WI38 (cell line): ENCODE measurements around the gene UBAC2.

Experiments
- H3K4me3 ChIP-seq: 2 replicates; pipeline ENCODE4 v1.5.1; 2011; ENCODE audit warnings: low read depth, mild to moderate bottlenecking, control low read depth, low read length
- TF ChIP-seq, protein P1 (sequence below): IDR thresholded peaks from 2 replicates; pipeline ENCODE4 v1.5.1; 2012; ENCODE audit warnings: low read depth, mild to moderate bottlenecking, control low read depth, low read length

UBAC2 gene

DNA sequence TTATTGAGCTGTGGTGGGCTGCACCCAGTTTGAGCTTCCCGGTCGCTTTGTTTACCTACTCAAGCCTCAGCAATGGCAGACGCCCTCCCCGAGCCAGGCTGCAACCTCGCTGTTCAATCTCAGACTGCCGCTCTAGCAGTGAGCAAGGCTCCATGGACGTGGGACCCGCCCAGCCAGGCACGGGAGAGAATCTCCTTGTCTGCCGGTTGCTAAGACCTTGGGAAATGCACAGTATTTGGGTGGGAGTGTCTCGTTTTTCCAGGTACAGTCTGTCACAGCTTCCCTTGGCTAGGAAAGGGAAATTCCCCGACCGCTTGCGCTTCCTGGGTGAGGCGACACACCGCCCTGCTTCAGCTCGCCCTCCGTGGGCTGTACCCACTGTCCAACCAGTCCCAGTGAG, 27.7 kb upstream of the UBAC2 start:
- TF ChIP-seq, protein P1, sequence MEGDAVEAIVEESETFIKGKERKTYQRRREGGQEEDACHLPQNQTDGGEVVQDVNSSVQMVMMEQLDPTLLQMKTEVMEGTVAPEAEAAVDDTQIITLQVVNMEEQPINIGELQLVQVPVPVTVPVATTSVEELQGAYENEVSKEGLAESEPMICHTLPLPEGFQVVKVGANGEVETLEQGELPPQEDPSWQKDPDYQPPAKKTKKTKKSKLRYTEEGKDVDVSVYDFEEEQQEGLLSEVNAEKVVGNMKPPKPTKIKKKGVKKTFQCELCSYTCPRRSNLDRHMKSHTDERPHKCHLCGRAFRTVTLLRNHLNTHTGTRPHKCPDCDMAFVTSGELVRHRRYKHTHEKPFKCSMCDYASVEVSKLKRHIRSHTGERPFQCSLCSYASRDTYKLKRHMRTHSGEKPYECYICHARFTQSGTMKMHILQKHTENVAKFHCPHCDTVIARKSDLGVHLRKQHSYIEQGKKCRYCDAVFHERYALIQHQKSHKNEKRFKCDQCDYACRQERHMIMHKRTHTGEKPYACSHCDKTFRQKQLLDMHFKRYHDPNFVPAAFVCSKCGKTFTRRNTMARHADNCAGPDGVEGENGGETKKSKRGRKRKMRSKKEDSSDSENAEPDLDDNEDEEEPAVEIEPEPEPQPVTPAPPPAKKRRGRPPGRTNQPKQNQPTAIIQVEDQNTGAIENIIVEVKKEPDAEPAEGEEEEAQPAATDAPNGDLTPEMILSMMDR, result no peak
- H3K4me3 ChIP-seq, result no peak overlapping the region

DNA sequence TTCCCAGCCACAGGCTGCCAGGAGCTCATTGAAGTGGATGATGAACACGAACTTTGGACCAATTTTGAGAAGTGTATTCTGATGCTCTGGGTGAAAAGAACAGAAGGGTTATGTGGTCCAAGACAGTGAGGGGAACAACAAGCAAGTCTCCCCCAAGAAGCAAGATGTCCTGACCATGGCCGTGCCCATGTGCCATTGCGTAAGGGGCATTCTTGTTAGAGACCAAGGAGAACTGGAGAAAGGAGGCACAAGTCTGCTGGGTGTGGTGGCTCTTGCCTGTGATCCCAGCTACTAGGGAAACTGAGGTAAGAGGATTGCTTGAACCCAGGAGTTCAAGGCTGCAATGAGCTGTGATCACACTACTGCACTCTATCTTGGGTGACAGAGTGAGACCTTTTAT, 27.0 kb upstream of the UBAC2 start:
- TF ChIP-seq, protein P1, result no peak
- H3K4me3 ChIP-seq, result no peak overlapping the region

DNA sequence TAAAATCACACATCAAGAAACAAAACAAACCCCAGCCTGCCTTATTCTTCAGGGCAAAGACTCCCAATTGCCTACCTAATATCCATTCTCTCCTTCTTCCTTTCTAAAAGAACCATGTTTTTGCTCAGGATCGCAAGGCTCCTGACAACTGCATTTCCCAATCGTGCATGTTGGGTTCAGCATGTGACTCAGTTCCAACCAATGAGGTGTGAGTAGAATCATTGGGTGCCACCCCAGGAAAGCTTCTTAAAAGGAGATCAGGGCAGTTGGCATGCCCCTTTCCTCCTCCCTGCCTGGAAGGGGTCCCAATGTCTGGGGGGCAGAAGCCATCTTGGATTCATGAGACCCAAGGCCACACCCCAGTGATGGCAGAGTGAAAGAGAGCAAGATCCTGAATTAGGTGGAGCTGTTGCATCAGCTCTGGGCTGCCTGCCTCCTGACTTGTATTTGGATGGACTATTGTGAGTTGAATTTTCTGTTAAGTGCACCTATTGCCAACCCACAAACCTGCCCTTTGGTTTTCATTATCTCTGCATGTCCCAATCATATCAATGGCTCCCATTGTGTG, 26.0 kb upstream of the UBAC2 start:
- TF ChIP-seq, protein P1, result no peak
- no peak overlapping the region for H3K4me3 ChIP-seq

DNA sequence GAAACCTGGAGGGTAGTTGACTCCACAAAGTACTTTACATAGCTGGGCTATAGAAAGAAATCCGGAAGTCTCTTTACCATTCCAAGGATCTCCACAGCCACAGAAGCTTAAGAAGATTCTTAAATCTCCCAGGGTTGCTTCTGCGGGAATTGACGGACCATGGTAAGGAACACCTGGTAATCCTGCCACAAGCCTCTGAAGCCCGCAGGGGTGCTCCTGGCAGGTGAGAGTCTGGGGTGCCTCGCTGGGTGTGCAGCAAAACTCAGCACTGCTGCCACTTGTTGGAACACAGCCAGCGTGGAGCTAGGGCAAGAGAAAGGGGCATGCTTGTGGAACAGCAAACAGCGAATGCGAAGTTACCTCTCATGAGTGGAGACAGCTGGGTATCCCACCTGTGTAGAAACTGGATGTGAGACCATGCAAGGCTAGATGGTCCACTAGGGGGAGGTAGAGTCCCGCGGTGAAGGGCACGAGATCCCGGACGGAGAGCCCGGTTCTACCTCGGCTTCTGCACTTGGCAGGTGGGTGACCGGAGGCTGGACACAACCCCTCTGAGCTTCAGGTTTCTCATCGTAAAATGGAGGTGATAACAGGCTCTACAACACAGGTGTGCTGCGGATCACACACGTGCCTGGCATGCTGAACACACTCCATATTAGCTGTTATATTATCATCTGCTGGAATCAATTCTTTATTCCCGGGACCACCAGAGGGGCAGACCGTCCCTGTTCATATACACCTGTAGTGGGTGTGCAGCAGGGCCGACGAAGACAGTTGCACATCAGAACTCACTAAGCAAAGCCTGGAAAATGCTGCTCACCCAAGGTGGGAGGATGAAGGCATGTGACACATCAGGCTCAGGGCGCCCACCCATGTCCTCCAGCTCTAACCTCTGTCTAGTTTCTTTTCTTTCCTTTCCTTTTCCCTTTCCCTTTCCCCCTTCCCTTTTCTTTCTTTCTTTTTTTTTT, 24.1 kb upstream of the UBAC2 start:
- no peak overlapping the region for H3K4me3 ChIP-seq
- TF ChIP-seq, protein P1, result peak; percentile 92

DNA sequence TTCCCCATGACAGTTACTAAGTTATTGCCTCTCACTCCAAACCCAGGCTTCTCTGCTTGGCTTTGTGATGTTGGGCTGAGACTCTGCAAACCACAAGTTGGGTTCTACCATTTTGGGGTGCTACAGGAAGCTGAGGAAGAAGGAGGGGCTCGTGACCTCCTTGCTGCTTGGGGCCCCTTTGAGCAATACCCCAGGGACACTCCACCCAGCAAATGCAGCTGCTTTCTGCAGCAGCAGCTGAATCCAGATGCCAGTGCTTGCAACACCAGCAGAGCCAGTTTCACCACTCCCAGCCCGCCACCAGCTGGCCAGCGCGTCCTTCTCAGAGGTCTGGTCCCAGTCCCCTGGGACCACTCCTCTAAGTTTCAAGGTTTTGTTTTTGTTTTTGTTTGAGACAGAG, 22.0 kb upstream of the UBAC2 start:
- TF ChIP-seq, protein P1, result no peak
- no peak overlapping the region for H3K4me3 ChIP-seq

DNA sequence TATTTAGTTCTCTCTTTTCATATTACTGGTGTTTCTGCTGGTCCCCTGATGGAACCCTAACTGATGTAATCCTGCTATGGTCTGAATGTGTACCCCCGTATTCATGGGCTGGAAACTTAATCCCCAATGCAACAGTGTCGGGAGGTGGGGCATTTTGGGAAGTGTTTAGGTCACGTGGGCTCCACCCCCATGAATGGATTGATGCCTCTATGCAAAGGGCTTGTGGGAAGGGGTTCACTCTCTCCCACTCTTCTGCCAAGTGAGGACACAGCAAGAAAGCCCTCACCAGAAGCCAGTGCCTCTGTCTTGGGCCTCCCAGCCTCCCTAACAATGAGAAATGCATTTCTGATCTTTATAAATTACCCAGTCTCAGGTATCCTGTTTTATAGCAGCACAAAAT, 21.2 kb upstream of the UBAC2 start:
- TF ChIP-seq, protein P1, result no peak
- no peak overlapping the region for H3K4me3 ChIP-seq

DNA sequence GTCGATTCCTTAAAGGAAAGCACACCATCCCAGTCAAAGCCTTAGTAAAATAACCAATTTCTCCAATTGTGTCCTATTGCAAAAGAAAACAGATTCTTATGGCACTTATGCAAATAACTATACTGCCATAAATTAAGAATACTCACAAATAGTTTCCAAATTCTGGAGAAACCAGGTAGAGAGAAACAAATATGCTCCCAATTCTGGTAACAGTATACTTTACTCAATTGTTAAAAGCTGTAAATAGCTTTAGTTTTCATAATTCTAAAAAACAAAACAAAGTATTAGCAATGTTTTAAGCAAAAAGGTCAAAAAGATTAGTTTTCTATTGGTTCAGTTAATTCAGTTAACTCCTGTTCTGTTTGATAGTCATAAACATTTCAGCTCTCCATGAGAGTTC, 18.2 kb upstream of the UBAC2 start:
- TF ChIP-seq, protein P1, result no peak
- H3K4me3 ChIP-seq, result no peak overlapping the region
